Measurements from ENCODE around the gene FYB1. TPM values are rescaled to one million over a fixed set of nuclear protein-coding genes. Genes with fewer than 3 reads are reported as not detected.

FYB1 gene
- total and polyA plus RNA-seq, 4 donors: 4.6 to 18.6 (median 9.3) TPM

DNA sequence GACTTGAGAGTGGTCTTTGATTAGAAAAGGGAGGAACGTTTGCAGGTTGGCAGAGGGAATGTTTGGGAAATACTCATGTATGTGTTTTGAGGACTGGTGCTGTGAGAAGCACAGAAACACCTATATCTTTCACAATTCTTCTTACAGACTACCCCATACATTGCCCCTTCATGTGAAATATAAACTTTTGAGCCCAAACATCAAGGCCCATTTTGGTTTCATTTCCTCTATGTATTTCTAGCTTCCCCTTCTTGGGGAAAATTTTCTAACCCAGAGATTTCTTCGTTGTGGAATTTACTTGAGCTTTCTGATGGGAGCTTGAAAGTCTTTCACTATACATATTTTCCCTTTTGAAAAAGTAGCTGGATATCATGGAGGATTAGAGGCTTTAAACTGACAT, 67.6 kb downstream of the FYB1 start:
- Histone ChIP-seq H3K27ac (ENCODE audit: low read depth, low read length) (no peak overlapping the region), H3K36me3 (ENCODE audit: control insufficient read depth, insufficient read depth, low read length) (no peaks in the 10 kb centered on the region), H3K4me1 (ENCODE audit: control insufficient read depth, insufficient read depth, low read length) (peaks cover 2% of the 10 kb centered on the region), H3K4me3 (ENCODE audit: low read depth, low read length) (no peak overlapping the region), H3K9me3 (ENCODE audit: control insufficient read depth, insufficient read depth, low read length) (no peaks in the 10 kb centered on the region), H3K27me3 (ENCODE audit: control insufficient read depth, insufficient read depth, low read length) (no peaks in the 10 kb centered on the region)
- no peak for DNase-seq (ENCODE audit: low read depth in 4 of 6, low spot score in 6 of 6)
- no CpG with 5 or more reads among the region's 2 CpGs for WGBS (ENCODE audit: insufficient coverage)

DNA sequence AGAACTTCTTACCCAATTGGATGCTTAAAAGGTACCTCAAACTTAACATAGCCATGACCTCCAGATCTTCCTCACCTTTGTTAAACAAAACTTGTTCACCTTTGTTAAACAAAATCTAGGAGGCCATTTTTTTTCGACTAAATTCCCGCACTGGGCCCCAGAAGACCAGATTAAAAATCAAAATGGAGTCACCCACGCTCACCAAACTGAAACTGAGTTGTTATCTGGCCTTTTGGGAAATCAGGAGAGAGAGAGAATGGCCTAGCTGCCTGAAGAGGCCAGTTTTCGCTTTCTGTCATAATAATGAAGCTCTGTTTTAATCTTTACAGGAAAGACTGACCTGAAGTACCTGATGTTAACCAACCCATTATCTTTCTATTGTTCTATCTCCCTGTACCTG, 69.4 kb downstream of the FYB1 start:
- DNase-seq (ENCODE audit: low read depth in 4 of 6, low spot score in 6 of 6): no peak
- no peak overlapping the region for H3K4me3 ChIP-seq (ENCODE audit: low read depth, low read length)
- no peak overlapping the region for H3K27ac ChIP-seq (ENCODE audit: low read depth, low read length)
- no peaks in the 10 kb centered on the region for H3K27me3 ChIP-seq (ENCODE audit: control insufficient read depth, insufficient read depth, low read length)
- H3K4me1 ChIP-seq (ENCODE audit: control insufficient read depth, insufficient read depth, low read length): peaks cover 2% of the 10 kb centered on the region
- no peaks in the 10 kb centered on the region for H3K9me3 ChIP-seq (ENCODE audit: control insufficient read depth, insufficient read depth, low read length)
- WGBS (ENCODE audit: insufficient coverage): 100% methylated on average over 1 of the region's 4 CpGs
- H3K36me3 ChIP-seq (ENCODE audit: control insufficient read depth, insufficient read depth, low read length): no peaks in the 10 kb centered on the region

DNA sequence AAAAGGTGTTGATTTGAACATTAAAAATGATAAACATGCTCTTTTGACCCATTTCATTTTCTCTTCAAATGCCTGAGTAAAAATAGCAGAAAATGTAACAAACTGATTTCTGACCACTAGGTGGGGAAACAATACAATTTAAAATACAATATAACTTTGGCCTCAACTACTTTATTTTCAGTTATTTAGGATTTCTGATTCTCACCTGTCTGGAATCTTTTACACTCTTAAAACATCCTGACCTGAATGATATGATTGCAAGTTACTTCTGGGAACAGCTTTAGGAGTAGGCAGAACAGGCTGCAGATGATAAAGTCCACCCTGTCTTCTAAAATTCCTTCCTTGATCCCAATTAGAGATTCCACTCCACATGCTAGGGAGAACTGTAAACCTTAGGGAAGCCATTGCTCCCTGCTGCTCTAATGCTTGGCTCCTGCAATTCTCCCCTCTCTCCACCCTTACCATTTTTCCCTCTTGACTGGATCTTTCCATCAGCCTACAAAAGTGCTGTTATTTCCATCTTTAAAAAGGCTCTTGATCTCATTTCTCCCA, 70.3 kb downstream of the FYB1 start:
- Histone ChIP-seq H3K27ac (ENCODE audit: low read depth, low read length) (no peak overlapping the region), H3K36me3 (ENCODE audit: control insufficient read depth, insufficient read depth, low read length) (no peaks in the 10 kb centered on the region), H3K4me1 (ENCODE audit: control insufficient read depth, insufficient read depth, low read length) (peaks cover 2% of the 10 kb centered on the region), H3K27me3 (ENCODE audit: control insufficient read depth, insufficient read depth, low read length) (no peaks in the 10 kb centered on the region), H3K4me3 (ENCODE audit: low read depth, low read length) (no peak overlapping the region), H3K9me3 (ENCODE audit: control insufficient read depth, insufficient read depth, low read length) (no peaks in the 10 kb centered on the region)
- DNase-seq (ENCODE audit: low read depth in 4 of 6, low spot score in 6 of 6): peak in 1 of 6 donors; percentile 39

DNA sequence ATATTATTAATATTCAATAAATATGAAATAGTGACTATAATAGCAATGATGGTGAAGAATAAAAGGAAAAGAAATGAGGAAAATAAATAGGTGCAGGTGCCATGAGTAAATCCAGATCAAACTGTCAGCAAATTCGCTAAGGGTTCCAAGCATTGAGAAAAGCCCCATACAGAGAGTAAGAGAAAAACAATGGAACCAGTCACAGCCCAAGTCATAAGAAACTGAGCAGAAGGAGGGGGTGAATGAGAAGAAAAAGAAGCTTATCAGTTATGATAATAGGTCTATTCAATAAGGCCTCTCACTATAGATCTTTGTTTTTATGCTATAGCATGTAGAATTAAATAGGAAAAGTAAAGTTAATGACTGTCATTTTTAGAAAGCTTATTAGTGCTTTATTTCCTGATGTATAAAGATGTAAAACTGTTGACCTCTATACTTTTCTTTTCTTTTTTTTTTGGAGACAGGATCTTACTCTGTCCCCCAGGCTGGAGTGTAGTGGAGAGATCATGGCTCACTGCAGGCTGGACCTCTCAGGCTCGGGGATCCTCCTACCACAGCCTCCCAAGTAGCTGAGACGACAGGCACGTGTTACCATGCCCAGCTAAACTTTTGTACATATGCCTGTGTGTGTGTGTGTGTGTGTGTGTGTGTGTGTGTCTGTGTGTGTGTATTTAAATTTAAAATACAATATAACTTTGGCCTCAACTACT, 72.4 kb downstream of the FYB1 start:
- Histone ChIP-seq H3K27me3 (ENCODE audit: control insufficient read depth, insufficient read depth, low read length) (no peaks in the 10 kb centered on the region), H3K9me3 (ENCODE audit: control insufficient read depth, insufficient read depth, low read length) (no peaks in the 10 kb centered on the region), H3K36me3 (ENCODE audit: control insufficient read depth, insufficient read depth, low read length) (no peaks in the 10 kb centered on the region), H3K4me3 (ENCODE audit: low read depth, low read length) (no peak overlapping the region), H3K4me1 (ENCODE audit: control insufficient read depth, insufficient read depth, low read length) (peaks cover 2% of the 10 kb centered on the region), H3K27ac (ENCODE audit: low read depth, low read length) (peak overlapping the region; percentile 6)
- WGBS (ENCODE audit: insufficient coverage): 60% methylated on average over 1 of the region's 4 CpGs
- DNase-seq (ENCODE audit: low read depth in 4 of 6, low spot score in 6 of 6): peak in 1 of 6 donors; percentile 40

DNA sequence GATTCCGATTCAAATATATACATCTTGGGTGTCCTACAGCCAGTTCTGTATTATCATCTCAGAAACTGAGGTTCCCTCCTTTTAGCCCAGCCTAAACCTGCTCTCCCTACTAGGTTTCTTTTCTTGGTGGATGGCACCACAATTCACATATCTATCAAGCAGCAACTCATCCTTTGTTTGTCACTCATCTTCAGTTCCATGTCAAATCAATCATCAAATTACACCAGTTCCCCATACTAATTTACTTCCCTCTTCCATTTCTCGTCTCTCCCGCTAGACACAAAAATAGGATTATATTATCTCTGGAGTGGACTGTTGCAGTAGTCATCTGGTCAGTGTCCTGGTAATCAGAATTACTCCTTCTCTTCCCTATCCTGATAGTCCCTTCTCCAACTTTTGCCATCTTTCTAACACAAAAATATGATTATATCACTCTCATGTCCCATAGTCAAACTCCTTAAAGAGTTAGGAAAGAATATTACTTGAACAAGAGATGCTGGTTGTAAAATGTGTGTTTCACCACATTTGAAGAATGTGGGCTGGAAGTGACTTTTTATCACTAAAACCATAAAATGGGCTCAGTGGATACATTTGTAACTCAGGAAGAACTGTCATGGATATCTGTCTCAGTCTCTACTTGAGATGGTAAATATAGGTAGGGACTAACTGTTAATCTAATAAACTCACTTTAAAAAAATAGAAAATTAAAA, 76.1 kb downstream of the FYB1 start:
- no peaks in the 10 kb centered on the region for H3K27me3 ChIP-seq (ENCODE audit: control insufficient read depth, insufficient read depth, low read length)
- H3K4me1 ChIP-seq (ENCODE audit: control insufficient read depth, insufficient read depth, low read length): peaks cover 2% of the 10 kb centered on the region
- H3K4me3 ChIP-seq (ENCODE audit: low read depth, low read length): no peak overlapping the region
- no peak for DNase-seq (ENCODE audit: low read depth in 4 of 6, low spot score in 6 of 6)
- H3K36me3 ChIP-seq (ENCODE audit: control insufficient read depth, insufficient read depth, low read length): no peaks in the 10 kb centered on the region
- no peak overlapping the region for H3K27ac ChIP-seq (ENCODE audit: low read depth, low read length)
- no peaks in the 10 kb centered on the region for H3K9me3 ChIP-seq (ENCODE audit: control insufficient read depth, insufficient read depth, low read length)
- WGBS (ENCODE audit: insufficient coverage): 100% methylated on average over 1 of the region's 3 CpGs

DNA sequence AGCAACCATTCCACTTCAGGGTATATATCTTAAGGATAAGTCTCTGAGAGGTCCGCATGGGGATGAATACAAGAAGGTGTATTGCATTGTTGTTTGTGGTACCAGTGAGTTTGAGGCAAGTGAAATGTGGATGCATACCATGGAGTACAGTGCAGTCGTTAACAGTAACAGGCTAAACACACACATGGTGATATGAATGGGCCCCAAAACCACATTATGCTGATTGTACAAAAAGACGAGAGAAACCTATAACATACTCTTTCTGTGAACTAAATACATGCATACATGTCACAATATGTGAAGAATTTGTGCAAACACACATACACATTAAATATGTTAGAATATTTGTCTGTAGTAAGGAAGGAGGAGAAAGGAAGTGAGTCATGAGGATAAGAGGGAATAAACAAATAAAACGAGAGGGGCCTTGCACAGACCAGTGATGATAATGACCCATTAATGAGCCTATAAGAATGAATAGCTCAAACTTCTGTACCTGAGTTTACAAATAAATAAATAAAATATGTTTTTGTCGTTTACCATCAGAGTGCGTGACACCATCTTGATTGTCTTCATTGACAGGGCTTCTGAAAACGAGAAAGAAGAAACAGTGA, 78.7 kb downstream of the FYB1 start:
- no peaks in the 10 kb centered on the region for H3K36me3 ChIP-seq (ENCODE audit: control insufficient read depth, insufficient read depth, low read length)
- no CpG with 5 or more reads among the region's 7 CpGs for WGBS (ENCODE audit: insufficient coverage)
- no peaks in the 10 kb centered on the region for H3K4me1 ChIP-seq (ENCODE audit: control insufficient read depth, insufficient read depth, low read length)
- no peak overlapping the region for H3K27ac ChIP-seq (ENCODE audit: low read depth, low read length)
- H3K4me3 ChIP-seq (ENCODE audit: low read depth, low read length): no peak overlapping the region
- H3K27me3 ChIP-seq (ENCODE audit: control insufficient read depth, insufficient read depth, low read length): no peaks in the 10 kb centered on the region
- H3K9me3 ChIP-seq (ENCODE audit: control insufficient read depth, insufficient read depth, low read length): no peaks in the 10 kb centered on the region
- DNase-seq (ENCODE audit: low read depth in 4 of 6, low spot score in 6 of 6): no peak

DNA sequence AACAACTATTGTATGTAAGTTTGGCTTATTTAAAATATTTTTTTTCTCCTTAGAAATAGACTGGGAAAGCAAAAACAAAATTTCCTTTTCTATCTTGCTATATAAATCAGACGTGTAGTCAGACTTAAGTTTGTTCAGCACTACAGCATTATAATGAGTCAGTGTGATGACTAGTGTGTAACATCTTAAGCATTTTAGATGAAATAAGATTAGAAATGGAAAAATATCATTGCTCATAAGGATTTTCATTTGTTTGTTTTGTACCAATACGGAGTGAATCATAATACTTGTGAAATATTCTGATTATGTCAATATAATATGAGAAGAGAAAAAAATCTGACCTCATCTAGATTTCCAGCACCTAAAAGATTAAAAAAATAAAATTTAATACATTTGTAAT, 80.5 kb downstream of the FYB1 start:
- Histone ChIP-seq H3K27ac (ENCODE audit: low read depth, low read length) (no peak overlapping the region), H3K4me3 (ENCODE audit: low read depth, low read length) (no peak overlapping the region), H3K27me3 (ENCODE audit: control insufficient read depth, insufficient read depth, low read length) (no peaks in the 10 kb centered on the region), H3K9me3 (ENCODE audit: control insufficient read depth, insufficient read depth, low read length) (no peaks in the 10 kb centered on the region), H3K4me1 (ENCODE audit: control insufficient read depth, insufficient read depth, low read length) (no peaks in the 10 kb centered on the region), H3K36me3 (ENCODE audit: control insufficient read depth, insufficient read depth, low read length) (no peaks in the 10 kb centered on the region)
- DNase-seq (ENCODE audit: low read depth in 4 of 6, low spot score in 6 of 6): no peak
- WGBS (ENCODE audit: insufficient coverage): no CpG with 5 or more reads among the region's 2 CpGs

DNA sequence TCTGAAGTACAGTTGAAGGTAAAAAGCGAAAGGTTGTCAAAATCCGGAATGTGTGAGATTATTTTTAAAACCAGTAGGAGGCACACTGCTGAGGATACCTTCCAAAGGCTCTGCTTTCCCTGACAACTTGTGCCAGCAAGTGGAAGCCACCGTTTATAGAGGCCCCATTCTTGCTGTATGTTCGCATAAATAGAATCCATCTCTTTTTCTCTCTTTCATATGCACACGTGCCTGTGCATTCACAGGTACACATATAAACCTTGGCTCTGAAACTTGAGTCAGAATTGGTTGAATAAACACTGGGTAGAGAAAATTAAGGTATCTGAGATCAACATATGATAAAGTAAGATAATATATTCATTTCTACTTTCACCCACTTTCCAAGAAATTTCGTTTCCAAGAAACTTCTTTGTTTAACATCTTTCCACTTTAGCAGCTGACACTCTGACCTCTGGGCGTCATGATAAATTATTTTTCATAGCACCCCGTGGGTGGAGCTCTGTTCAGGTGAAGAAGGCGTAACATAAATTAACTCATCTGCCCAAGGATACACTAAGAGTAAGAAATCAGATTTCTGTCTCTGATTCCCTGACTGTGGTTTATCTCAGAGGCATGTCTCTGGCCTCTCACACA, 81.4 kb downstream of the FYB1 start:
- no peak overlapping the region for H3K4me3 ChIP-seq (ENCODE audit: low read depth, low read length)
- H3K4me1 ChIP-seq (ENCODE audit: control insufficient read depth, insufficient read depth, low read length): no peaks in the 10 kb centered on the region
- H3K9me3 ChIP-seq (ENCODE audit: control insufficient read depth, insufficient read depth, low read length): no peaks in the 10 kb centered on the region
- no peak overlapping the region for H3K27ac ChIP-seq (ENCODE audit: low read depth, low read length)
- H3K27me3 ChIP-seq (ENCODE audit: control insufficient read depth, insufficient read depth, low read length): no peaks in the 10 kb centered on the region
- H3K36me3 ChIP-seq (ENCODE audit: control insufficient read depth, insufficient read depth, low read length): no peaks in the 10 kb centered on the region
- DNase-seq (ENCODE audit: low read depth in 4 of 6, low spot score in 6 of 6): no peak
- WGBS (ENCODE audit: insufficient coverage): 74% methylated on average over 4 of the region's 9 CpGs

DNA sequence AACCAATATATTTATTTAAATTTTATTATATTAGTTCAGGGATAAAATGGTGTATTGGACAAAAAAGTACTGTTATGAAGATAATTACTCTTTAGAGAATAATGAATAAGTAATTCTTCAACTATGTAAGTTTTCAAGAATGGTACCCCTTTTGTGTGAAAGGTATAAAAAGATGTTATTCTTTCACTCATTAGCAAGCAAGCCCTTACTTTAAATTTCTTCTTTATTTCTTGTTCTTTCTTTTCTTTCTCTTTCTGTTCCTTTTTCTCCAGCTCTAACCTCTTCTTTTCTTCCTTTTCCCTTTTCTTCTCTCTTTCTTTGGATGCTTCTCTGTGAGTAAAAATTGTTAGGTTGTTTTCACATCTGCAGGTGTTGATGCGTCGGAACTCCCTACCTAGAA, 82.0 kb downstream of the FYB1 start:
- no peak for DNase-seq (ENCODE audit: low read depth in 4 of 6, low spot score in 6 of 6)
- H3K4me3 ChIP-seq (ENCODE audit: low read depth, low read length): no peak overlapping the region
- no CpG with 5 or more reads among the region's 2 CpGs for WGBS (ENCODE audit: insufficient coverage)
- H3K27me3 ChIP-seq (ENCODE audit: control insufficient read depth, insufficient read depth, low read length): no peaks in the 10 kb centered on the region
- no peaks in the 10 kb centered on the region for H3K4me1 ChIP-seq (ENCODE audit: control insufficient read depth, insufficient read depth, low read length)
- no peaks in the 10 kb centered on the region for H3K9me3 ChIP-seq (ENCODE audit: control insufficient read depth, insufficient read depth, low read length)
- H3K36me3 ChIP-seq (ENCODE audit: control insufficient read depth, insufficient read depth, low read length): no peaks in the 10 kb centered on the region
- no peak overlapping the region for H3K27ac ChIP-seq (ENCODE audit: low read depth, low read length)
